Measurements from ENCODE around the gene LRRTM2. TPM values are rescaled to one million over a fixed set of nuclear protein-coding genes. Genes with fewer than 3 reads are reported as not detected.

LRRTM2 gene
- total RNA-seq, 2 donors from 2014 or later: 0.73 TPM; not detected in 1

DNA sequence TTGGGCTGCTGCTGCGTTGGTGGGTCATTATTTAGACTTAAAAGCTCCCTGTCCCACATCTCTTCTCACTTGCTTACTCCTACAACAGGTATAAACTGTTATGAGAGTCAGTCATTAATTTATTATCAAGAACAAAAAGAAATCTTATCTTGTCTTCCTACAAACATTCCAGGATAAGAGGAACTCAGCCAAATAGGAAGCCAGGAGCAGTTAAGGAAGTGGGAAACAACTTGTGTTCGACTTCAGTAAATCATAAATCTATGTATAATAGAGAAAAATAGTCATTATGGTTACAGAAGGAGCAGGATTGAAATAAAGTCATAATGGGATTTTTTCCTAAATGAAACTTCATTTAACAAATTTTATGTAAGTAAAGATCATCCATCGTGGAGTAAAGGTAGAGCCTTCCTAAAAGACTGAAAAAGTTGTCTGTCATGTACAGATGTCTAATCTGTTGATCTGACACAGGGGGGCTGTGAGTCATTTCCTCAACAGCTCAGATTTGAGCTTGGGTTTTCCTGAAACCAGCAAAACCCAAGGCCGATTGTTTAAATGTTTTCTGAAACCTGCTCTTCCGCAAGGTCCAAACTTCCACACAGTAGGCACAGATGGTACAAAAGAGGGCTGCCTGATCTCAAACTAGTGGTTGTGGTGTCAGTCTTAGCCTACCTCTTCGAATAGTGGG is 25.3 kb upstream of the LRRTM2 start:
- ATAC-seq (no peak), DNase-seq (ENCODE audit: low spot score) (no peak)
- H3K4me3 Mint-ChIP-seq: no peak overlapping the region
- H3K9me3 Mint-ChIP-seq: no peaks in the 10 kb centered on the region
- no peaks in the 10 kb centered on the region for H3K36me3 Mint-ChIP-seq
- H3K27ac Mint-ChIP-seq: no peak overlapping the region
- H3K27me3 Mint-ChIP-seq: no peaks in the 10 kb centered on the region
- H3K4me1 Mint-ChIP-seq (ENCODE audit: low read depth in 2 of 2): peaks cover 8 to 12% of the 10 kb centered on the region in 2 donors

DNA sequence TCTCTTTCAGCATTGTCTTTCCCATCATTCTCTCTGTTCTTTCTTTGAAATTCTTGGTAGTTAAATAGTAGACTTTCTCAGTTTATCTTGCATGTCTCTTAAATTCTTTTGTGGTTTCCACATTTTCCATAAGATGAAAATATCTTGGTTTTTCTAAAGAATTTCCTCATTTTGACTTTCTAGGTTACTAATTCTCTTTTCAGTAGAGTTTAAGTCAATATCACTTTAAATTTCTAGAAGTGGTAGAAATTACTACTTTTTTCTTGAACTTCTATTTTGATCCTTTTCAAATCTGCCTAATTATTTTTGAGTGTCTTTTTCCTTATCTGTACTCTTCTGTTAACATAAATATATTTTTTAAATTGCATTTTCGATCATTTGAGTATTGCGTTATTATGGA is 23.6 kb upstream of the LRRTM2 start:
- H3K27ac Mint-ChIP-seq: no peak overlapping the region

DNA sequence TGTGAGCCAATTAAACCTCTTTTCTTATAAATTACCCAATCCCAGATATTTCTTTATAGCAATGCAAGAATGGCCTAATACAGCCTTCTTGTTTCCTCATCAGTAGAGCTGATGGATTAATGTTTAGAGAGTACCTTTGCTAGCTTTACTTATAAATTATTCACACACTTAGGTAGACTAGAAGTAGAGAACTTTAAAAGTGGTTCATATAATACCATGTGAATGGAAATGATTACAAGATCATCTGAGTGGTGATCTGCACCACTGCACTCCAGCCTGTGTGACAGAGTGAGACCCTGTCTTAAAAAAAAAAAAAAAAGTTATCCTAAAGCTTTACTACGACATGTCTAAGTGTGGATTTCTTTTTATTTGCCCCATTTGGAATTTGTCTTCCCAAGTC is 23.2 kb upstream of the LRRTM2 start:
- Mint-ChIP-seq H3K9me3 (no peaks in the 10 kb centered on the region), H3K27me3 (no peaks in the 10 kb centered on the region), H3K4me3 (no peak overlapping the region), H3K36me3 (no peaks in the 10 kb centered on the region), H3K4me1 (ENCODE audit: low read depth in 2 of 2) (peaks cover 8 to 12% of the 10 kb centered on the region in 2 donors), H3K27ac (no peak overlapping the region)
- ATAC-seq: no peak
- DNase-seq (ENCODE audit: low spot score): no peak

More for the DNA sequence above, 23.6 kb upstream of the LRRTM2 start:
- DNase-seq (ENCODE audit: low spot score) (no peak), ATAC-seq (no peak)
- Mint-ChIP-seq H3K4me3 (no peak overlapping the region), H3K4me1 (ENCODE audit: low read depth in 2 of 2) (peaks cover 8 to 12% of the 10 kb centered on the region in 2 donors), H3K27me3 (no peaks in the 10 kb centered on the region), H3K36me3 (no peaks in the 10 kb centered on the region), H3K9me3 (no peaks in the 10 kb centered on the region)

- H3K27me3 Mint-ChIP-seq: no peaks in the 10 kb centered on the region
- ATAC-seq (peak in 1 of 2 donors; percentile 72), DNase-seq (ENCODE audit: low spot score) (no peak)
- H3K36me3 Mint-ChIP-seq: peaks cover 3% of the 10 kb centered on the region
- no peak overlapping the region for H3K27ac Mint-ChIP-seq
- no peak overlapping the region for H3K4me3 Mint-ChIP-seq
- H3K4me1 Mint-ChIP-seq (ENCODE audit: low read depth in 2 of 2): peaks cover 5 to 8% of the 10 kb centered on the region in 2 donors
- peaks cover under 1% of the 10 kb centered on the region for H3K9me3 Mint-ChIP-seq
Measured at GRCh38 chr5:138895918-138896317, 20.8 kb upstream of the LRRTM2 start.

DNA sequence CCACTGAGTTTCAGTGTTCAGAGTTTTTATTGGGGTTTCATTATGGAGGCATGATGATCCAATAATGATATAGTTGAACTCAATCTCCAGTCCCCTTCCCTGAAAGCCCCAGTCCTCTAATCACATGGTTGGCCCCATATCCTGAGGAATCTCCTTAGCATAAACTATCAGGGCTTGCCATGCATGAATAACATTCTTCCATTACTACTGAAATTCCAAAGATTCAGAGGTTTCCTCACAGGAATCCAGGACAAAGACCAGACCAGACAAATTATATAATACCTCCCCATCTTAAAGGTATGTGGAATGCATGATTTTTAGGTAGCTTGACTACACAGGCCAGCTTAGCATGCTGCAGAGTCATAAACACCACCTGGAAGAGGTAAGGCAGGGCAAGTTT is 15.5 kb upstream of the LRRTM2 start:
- Mint-ChIP-seq H3K27ac (no peak overlapping the region), H3K4me3 (no peak overlapping the region), H3K4me1 (ENCODE audit: low read depth in 2 of 2) (no peaks in the 10 kb centered on the region), H3K36me3 (peaks cover 16% of the 10 kb centered on the region), H3K27me3 (no peaks in the 10 kb centered on the region), H3K9me3 (peaks cover 7% of the 10 kb centered on the region)
- DNase-seq (ENCODE audit: low spot score): no peak
- no peak for ATAC-seq

GRCh38 chr5:138889994-138890393 is 14.9 kb upstream of the LRRTM2 start:
- H3K27ac Mint-ChIP-seq: no peak overlapping the region
- H3K36me3 Mint-ChIP-seq: peaks cover 16% of the 10 kb centered on the region
- H3K4me1 Mint-ChIP-seq (ENCODE audit: low read depth in 2 of 2): no peaks in the 10 kb centered on the region
- peaks cover 7% of the 10 kb centered on the region for H3K9me3 Mint-ChIP-seq
- no peak for DNase-seq (ENCODE audit: low spot score)
- no peak for ATAC-seq
- H3K27me3 Mint-ChIP-seq: no peaks in the 10 kb centered on the region
- no peak overlapping the region for H3K4me3 Mint-ChIP-seq

DNA sequence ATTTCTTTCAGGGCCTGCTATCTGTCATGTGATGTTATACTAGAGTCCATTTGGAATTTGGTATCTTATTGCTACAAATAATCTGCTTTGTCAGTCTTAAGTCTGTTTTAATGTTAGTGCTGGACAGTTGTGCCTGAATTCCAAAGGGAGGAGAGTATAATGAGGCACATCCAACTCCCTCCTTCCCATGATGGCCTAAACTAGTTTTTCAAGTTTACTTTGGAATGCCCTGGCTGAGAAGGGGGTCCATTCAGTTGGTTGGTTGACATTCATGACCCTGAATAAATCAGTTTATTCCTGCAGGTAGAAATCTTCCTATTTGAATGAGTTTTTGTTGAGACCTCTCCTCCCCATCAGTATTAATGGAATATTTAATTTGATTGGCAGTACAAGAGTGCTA is 9.4 kb upstream of the LRRTM2 start:
- peaks cover 0 to 4% of the 10 kb centered on the region in 2 donors for H3K4me1 Mint-ChIP-seq (ENCODE audit: low read depth in 2 of 2)

GRCh38 chr5:138884094-138884493 is 9.0 kb upstream of the LRRTM2 start:
- H3K36me3 Mint-ChIP-seq: no peaks in the 10 kb centered on the region

More for the DNA sequence above, 9.4 kb upstream of the LRRTM2 start:
- Mint-ChIP-seq H3K27ac (no peak overlapping the region), H3K9me3 (peaks cover 1% of the 10 kb centered on the region), H3K27me3 (peaks cover 0 to 5% of the 10 kb centered on the region in 2 donors), H3K4me3 (no peak overlapping the region), H3K36me3 (peaks cover under 1% of the 10 kb centered on the region)
- ATAC-seq (no peak), DNase-seq (ENCODE audit: low spot score) (no peak)

DNA sequence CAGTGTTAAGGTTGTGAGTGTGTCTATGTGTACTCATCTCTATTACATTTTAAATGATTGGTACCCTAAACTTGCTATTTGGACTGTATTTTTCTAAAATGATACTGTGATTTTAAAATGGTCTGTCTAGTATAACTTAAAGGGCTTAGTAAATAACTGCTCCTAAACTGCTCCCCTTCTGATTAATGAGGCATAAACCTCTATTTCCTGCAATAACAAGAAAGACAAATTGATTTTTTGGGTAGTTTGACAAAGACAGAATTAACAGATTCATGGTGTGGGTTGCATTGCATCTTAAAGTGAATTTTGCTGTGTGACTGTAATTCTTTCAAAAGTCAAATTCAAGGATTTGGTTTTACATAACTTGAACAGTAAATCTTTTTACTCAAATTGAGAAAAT is 8.1 kb upstream of the LRRTM2 start:
- ATAC-seq (no peak), DNase-seq (ENCODE audit: low spot score) (no peak)
- Mint-ChIP-seq H3K27me3 (peaks cover 0 to 5% of the 10 kb centered on the region in 2 donors), H3K9me3 (no peaks in the 10 kb centered on the region), H3K27ac (no peak overlapping the region), H3K4me1 (ENCODE audit: low read depth in 2 of 2) (peaks cover 0 to 4% of the 10 kb centered on the region in 2 donors), H3K36me3 (no peaks in the 10 kb centered on the region), H3K4me3 (no peak overlapping the region)

More at GRCh38 chr5:138884094-138884493, 9.0 kb upstream of the LRRTM2 start:
- ATAC-seq (no peak), DNase-seq (ENCODE audit: low spot score) (no peak)
- Mint-ChIP-seq H3K9me3 (no peaks in the 10 kb centered on the region), H3K4me3 (no peak overlapping the region), H3K27ac (no peak overlapping the region), H3K27me3 (peaks cover 0 to 5% of the 10 kb centered on the region in 2 donors), H3K4me1 (ENCODE audit: low read depth in 2 of 2) (peaks cover 0 to 4% of the 10 kb centered on the region in 2 donors)

GRCh38 chr5:138878437-138879235 is 3.5 kb upstream of the LRRTM2 start:
- H3K9me3 Mint-ChIP-seq: no peaks in the 10 kb centered on the region
- ATAC-seq (no peak), DNase-seq (ENCODE audit: low spot score) (no peak)
- peaks cover 4% of the 10 kb centered on the region in 2 donors for H3K4me1 Mint-ChIP-seq (ENCODE audit: low read depth in 2 of 2)
- no peaks in the 10 kb centered on the region for H3K36me3 Mint-ChIP-seq
- no peak overlapping the region for H3K4me3 Mint-ChIP-seq
- H3K27me3 Mint-ChIP-seq: peaks cover 0 to 5% of the 10 kb centered on the region in 2 donors
- H3K27ac Mint-ChIP-seq: no peak overlapping the region

DNA sequence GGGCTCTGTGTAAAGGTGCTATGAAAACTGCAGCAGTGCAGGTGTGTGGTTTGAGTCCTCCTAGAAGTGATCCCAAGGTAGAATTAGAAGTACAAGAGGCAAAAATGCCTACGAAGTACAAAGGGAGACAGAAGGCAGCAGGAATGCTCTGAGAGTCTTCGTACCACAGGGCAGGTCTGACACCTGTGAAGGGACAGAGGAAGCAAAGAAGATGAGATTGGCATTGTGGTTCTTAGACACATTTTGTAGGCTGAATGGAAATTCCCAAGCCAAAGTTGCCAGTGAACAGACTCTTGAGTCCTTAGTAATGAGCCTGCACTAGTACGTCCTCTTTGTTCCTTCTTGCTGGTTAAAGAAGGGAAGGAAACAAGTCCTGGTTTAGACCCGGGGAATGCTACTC is 1.7 kb upstream of the LRRTM2 start:
- Mint-ChIP-seq H3K27ac (no peak overlapping the region), H3K27me3 (peaks cover 0 to under 1% of the 10 kb centered on the region in 2 donors), H3K9me3 (no peaks in the 10 kb centered on the region), H3K4me3 (no peak overlapping the region), H3K36me3 (no peaks in the 10 kb centered on the region), H3K4me1 (ENCODE audit: low read depth in 2 of 2) (peaks cover under 1 to 4% of the 10 kb centered on the region in 2 donors)
- DNase-seq (ENCODE audit: low spot score) (no peak), ATAC-seq (no peak)

- no peak overlapping the region for H3K27ac Mint-ChIP-seq
- H3K4me3 Mint-ChIP-seq: no peak overlapping the region
- H3K27me3 Mint-ChIP-seq: peaks cover 0 to 6% of the 10 kb centered on the region in 2 donors
- no peak for ATAC-seq
- no peaks in the 10 kb centered on the region for H3K36me3 Mint-ChIP-seq
- no peak for DNase-seq (ENCODE audit: low spot score)
- H3K4me1 Mint-ChIP-seq (ENCODE audit: low read depth in 2 of 2): peaks cover 0 to 4% of the 10 kb centered on the region in 2 donors
- H3K9me3 Mint-ChIP-seq: no peaks in the 10 kb centered on the region
Measured at GRCh38 chr5:138875946-138876345, 811 bp upstream of the LRRTM2 start.

- ATAC-seq: no peak
- H3K27ac Mint-ChIP-seq: no peak overlapping the region
- no peak overlapping the region for H3K4me3 Mint-ChIP-seq
Measured at GRCh38 chr5:138875552-138875875, 379 bp upstream of the LRRTM2 start.

DNA sequence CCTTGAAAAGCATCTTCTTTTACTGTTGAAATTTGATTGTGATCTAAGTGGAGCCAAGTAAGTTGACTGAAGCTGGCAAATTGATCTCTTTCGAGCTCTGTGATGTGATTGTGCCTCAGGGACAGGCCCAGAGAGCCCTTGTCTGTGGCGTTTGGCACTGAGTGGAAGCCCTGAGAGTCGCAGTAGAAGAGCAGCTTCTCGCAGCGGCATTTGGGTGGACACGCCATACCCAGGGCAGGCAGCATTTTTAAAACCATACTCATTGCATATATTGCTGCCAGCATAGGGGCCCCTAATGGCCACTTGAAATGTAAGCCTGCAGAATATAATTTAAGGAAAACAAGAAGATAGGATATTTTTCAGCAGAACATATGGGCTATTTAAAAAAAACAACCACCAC is 894 bp downstream of the LRRTM2 start:
- H3K4me1 Mint-ChIP-seq (ENCODE audit: low read depth in 2 of 2): peaks cover 4 to 9% of the 10 kb centered on the region in 2 donors
- no peak overlapping the region for H3K27ac Mint-ChIP-seq
- H3K36me3 Mint-ChIP-seq: no peaks in the 10 kb centered on the region
- ATAC-seq (no peak), DNase-seq (ENCODE audit: low spot score) (no peak)
- no peaks in the 10 kb centered on the region for H3K9me3 Mint-ChIP-seq
- no peak overlapping the region for H3K4me3 Mint-ChIP-seq
- H3K27me3 Mint-ChIP-seq: peaks cover 0 to 12% of the 10 kb centered on the region in 2 donors

More at GRCh38 chr5:138875552-138875875, 379 bp upstream of the LRRTM2 start:
- H3K4me1 Mint-ChIP-seq (ENCODE audit: low read depth in 2 of 2): peaks cover under 1 to 4% of the 10 kb centered on the region in 2 donors
- no peak for DNase-seq (ENCODE audit: low spot score)
- no peaks in the 10 kb centered on the region for H3K9me3 Mint-ChIP-seq
- H3K27me3 Mint-ChIP-seq: peaks cover 0 to 11% of the 10 kb centered on the region in 2 donors
- no peaks in the 10 kb centered on the region for H3K36me3 Mint-ChIP-seq

Data from natural killer cell treated with Interleukin-12 subunit alpha and Interleukin-12 subunit beta and Interleukin-15 and Interleukin-18, amount 100 ng/mL, for 72 hours (primary cell).